Measurements from ENCODE around the gene INSR. TPM values are rescaled to one million over a fixed set of nuclear protein-coding genes. Genes with fewer than 3 reads are reported as not detected.

The INSR gene
- total and polyA plus RNA-seq, 2 of the 8 experiments (the other 6 are each of a cell fraction or from before 2014, with no cell fraction given): 13.1 to 48.7 TPM

GRCh38 chr19:7188698-7189629, 105.2 kb downstream of the INSR start:
- no peak overlapping the region for H3K4me3 ChIP-seq (ENCODE audit: extremely low read depth in 1 of 4, insufficient read depth in 2 of 4, low read depth in 3 of 4, low read length in 4 of 4)
- FAIRE-seq: no peak
- no peak overlapping the region for H4K5ac ChIP-seq (ENCODE audit: insufficient read length, low read depth, low read length)
- no peak overlapping the region for H2BK12ac ChIP-seq (ENCODE audit: low read depth, low read length)
- H4K8ac ChIP-seq (ENCODE audit: extremely low read depth, insufficient read depth, low read length): no peak overlapping the region
- H3K79me2 ChIP-seq (ENCODE audit: control insufficient read depth in 1 of 2, insufficient read depth in 2 of 2, low read length in 2 of 2): no peaks in the 10 kb centered on the region; a peak in 1 of 4 replicates
- ChIA-PET POLR2A (ENCODE audit: partially characterized antibody) (no interaction called here), CTCF (ENCODE audit: partially characterized antibody) (interaction anchor here (1.0 kb wide), 1 partner anchor 137 kb away, joined by 3 read pairs; no protein-coding TSS in a partner anchor)
- H2AK5ac ChIP-seq (ENCODE audit: low read depth, low read length): no peak overlapping the region
- no peak overlapping the region for H3K4me2 ChIP-seq (ENCODE audit: insufficient read depth in 1 of 2, low read depth in 2 of 2, low read length in 2 of 2)
- no peak overlapping the region for H2AFZ ChIP-seq (ENCODE audit: low read length)
- H3K9me3 ChIP-seq (ENCODE audit: insufficient read depth in 2 of 2, low read depth in 1 of 2, low read length in 1 of 2): no peaks in the 10 kb centered on the region
- no peak overlapping the region for H3K4ac ChIP-seq (replicated peaks; ENCODE audit: insufficient read length, low read depth, low read length)
- H2BK120ac ChIP-seq (replicated peaks; ENCODE audit: low read depth, low read length): no peak overlapping the region
- H3K56ac ChIP-seq (replicated peaks; ENCODE audit: insufficient read length, low read depth, low read length): no peak overlapping the region
- 88% methylated on average over 11 of the region's 12 CpGs; no CpG with 5 or more reads in 1 of the 2 experiments for WGBS, 2 experiments (ENCODE audit: extremely low coverage in 1 of 2, insufficient coverage in 1 of 2, insufficient read length in 1 of 2, insufficient replicate concordance in 2 of 2, low coverage in 1 of 2, low lambda C conversion rate in 2 of 2, missing lambda C conversion rate in 1 of 2)
- no peaks in the 10 kb centered on the region; the same call in 1 of the 2 replicates for H3K79me1 ChIP-seq (ENCODE audit: low read depth, low read length)
- no peak overlapping the region for H4K91ac ChIP-seq (replicated peaks; ENCODE audit: insufficient read length, low read length)
- peaks cover 0 to 5% (median 3%) of the 10 kb centered on the region in 4 experiments; a peak in 2 of 8 replicates for H3K36me3 ChIP-seq (ENCODE audit: control insufficient read depth in 2 of 4, insufficient read depth in 4 of 4, low read length in 3 of 4)
- H4K20me1 ChIP-seq (replicated peaks in 1 of 2; ENCODE audit: control insufficient read depth in 1 of 2, insufficient read depth in 2 of 2, low read length in 2 of 2): no peaks in the 10 kb centered on the region
- H3K9ac ChIP-seq (replicated peaks in 1 of 4; ENCODE audit: extremely low read depth in 1 of 4, low read depth in 3 of 4, low read length in 3 of 4): no peak overlapping the region
- H3K23ac ChIP-seq (ENCODE audit: insufficient read length): no peak overlapping the region
- no peak overlapping the region for H2BK5ac ChIP-seq (ENCODE audit: low read depth, low read length)
- H3K18ac ChIP-seq (ENCODE audit: extremely low read depth, low read length): no peak overlapping the region
- H3K4me1 ChIP-seq (replicated peaks in 1 of 4; ENCODE audit: control insufficient read depth in 3 of 4, insufficient read depth in 4 of 4, low read length in 3 of 4): no peaks in the 10 kb centered on the region
- H3K23me2 ChIP-seq (ENCODE audit: low read depth, low read length): no peaks in the 10 kb centered on the region
- H3K27ac ChIP-seq (ENCODE audit: low read depth, low read length): no peak overlapping the region
- DNase-seq (ENCODE audit: low read depth in 1 of 2, low spot score in 2 of 2): no peak
- no peaks in the 10 kb centered on the region for H3K27me3 ChIP-seq (replicated peaks in 1 of 4; ENCODE audit: control insufficient read depth in 3 of 4, extremely low read depth in 1 of 4, insufficient read depth in 3 of 4, low read length in 3 of 4)
- H2BK20ac ChIP-seq (ENCODE audit: low read length): no peak overlapping the region
- no peak overlapping the region for H3K14ac ChIP-seq (ENCODE audit: insufficient read length)
- no peak overlapping the region for H2BK15ac ChIP-seq (ENCODE audit: low read length)
- TF ChIP-seq, protein P1, sequence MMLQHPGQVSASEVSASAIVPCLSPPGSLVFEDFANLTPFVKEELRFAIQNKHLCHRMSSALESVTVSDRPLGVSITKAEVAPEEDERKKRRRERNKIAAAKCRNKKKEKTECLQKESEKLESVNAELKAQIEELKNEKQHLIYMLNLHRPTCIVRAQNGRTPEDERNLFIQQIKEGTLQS (IDR thresholded peaks at IDR 0.05; ENCODE audit: insufficient read depth, low read depth, low read length): no peak
- no peak for TF ChIP-seq POLR2A (IDR thresholded peaks at IDR 0.05; ENCODE audit: control extremely low read depth in 1 of 2, low read depth in 2 of 2, low read length in 2 of 2)
- TF ChIP-seq TAF7 (optimal IDR thresholded peaks at IDR 0.05; ENCODE audit: borderline replicate concordance, low read depth, low read length): no peak
- no peak for TF ChIP-seq SP2 (IDR thresholded peaks at IDR 0.05; ENCODE audit: low read length)
- no peak for TF ChIP-seq EZH2 (IDR thresholded peaks at IDR 0.05; ENCODE audit: low read depth, low read length, severe bottlenecking)
- TF ChIP-seq BACH1 (IDR thresholded peaks at IDR 0.05; ENCODE audit: low read length): no peak
- TF ChIP-seq TAF1 (IDR thresholded peaks at IDR 0.05; ENCODE audit: low read depth, low read length): no peak
- no peak for TF ChIP-seq SRF (IDR thresholded peaks at IDR 0.05; ENCODE audit: low read depth, low read length)
- no peak for TF ChIP-seq GABPA (IDR thresholded peaks at IDR 0.05; ENCODE audit: borderline replicate concordance, insufficient read depth, low read length)
- no peak for TF ChIP-seq BCL11A (IDR thresholded peaks at IDR 0.05; ENCODE audit: low read depth in 2 of 2, low read length in 2 of 2)
- no peak for TF ChIP-seq SP1 (IDR thresholded peaks at IDR 0.05; ENCODE audit: low read depth, low read length)
- TF ChIP-seq, protein P2, sequence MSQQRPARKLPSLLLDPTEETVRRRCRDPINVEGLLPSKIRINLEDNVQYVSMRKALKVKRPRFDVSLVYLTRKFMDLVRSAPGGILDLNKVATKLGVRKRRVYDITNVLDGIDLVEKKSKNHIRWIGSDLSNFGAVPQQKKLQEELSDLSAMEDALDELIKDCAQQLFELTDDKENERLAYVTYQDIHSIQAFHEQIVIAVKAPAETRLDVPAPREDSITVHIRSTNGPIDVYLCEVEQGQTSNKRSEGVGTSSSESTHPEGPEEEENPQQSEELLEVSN (IDR thresholded peaks at IDR 0.05): no peak

Data from H1 (cell line).